A549 (cell line): ENCODE results near the gene S100A4. TPM values are rescaled to one million over a fixed set of nuclear protein-coding genes. Genes with fewer than 3 reads are reported as not detected.

Experiments
- ATAC-seq, 2 experiments: fragments of 200-7000 bp in 1 of 2; fragments of >200 bp in 1 of 2; cut with Nextera tagmentation in 1 of 2; cut with Tn5 transposase in 1 of 2; 3 replicates each; pipeline versions ENCODE4 v1.8.0 to v1.9.1; 2018 to 2020; ENCODE audit warnings: mild to moderate bottlenecking in 1 of 2, moderate library complexity in 1 of 2
- CTCF ChIA-PET: fragments of 300-600 bp; sonication (Branson Sonifier 250); formaldehyde crosslinking; extraction: SDS; loops from one replicate; lab custom pipeline; 2021; ENCODE audit warnings: antibody characterized with exemption, inconsistent platforms; lab: Yijun Ruan, JAX
- POLR2A ChIA-PET: fragments of 350-600 bp; formaldehyde crosslinking; extraction: SDS; loops from one replicate; lab custom pipeline; 2021; ENCODE audit warnings: antibody characterized with exemption, inconsistent platforms; lab: Yijun Ruan, JAX
- DNase-seq, 2 experiments: peaks; one replicate each; pipeline versions ENCODE4 v3.0.0 to v3.0.0-alpha.2; 2011 to 2016; ENCODE audit warnings: low read depth in 1 of 2, low spot score in 1 of 2
- FAIRE-seq: peaks from 2 replicates; lab custom pipeline; 2011; peaks lifted over from hg19 to GRCh38; lab: Jason Lieb, UNC
- H3K27ac ChIP-seq, 2 experiments: fragments of >200 bp; sonication (Bioruptor Twin); formaldehyde crosslinking; 3 replicates each; pipeline ENCODE4 v1.5.1; 2016 to 2017
- H3K4me1 ChIP-seq: fragments of >200 bp; sonication (Bioruptor Twin); formaldehyde crosslinking; 3 replicates; pipeline ENCODE4 v1.6.1; 2016
- H3K4me2 ChIP-seq: fragments of >200 bp; sonication (Bioruptor Twin); formaldehyde crosslinking; 3 replicates; pipeline ENCODE4 v1.6.1; 2016
- H3K4me3 ChIP-seq: fragments of >200 bp; sonication (Bioruptor Twin); formaldehyde crosslinking; 3 replicates; pipeline ENCODE4 v1.5.1; 2016
- H3K9me3 ChIP-seq: fragments of >200 bp; sonication (Bioruptor Twin); formaldehyde crosslinking; 3 replicates; pipeline ENCODE4 v1.6.1; 2016
- ATOH8 ChIP-seq: fragments of 250-450 bp; sonication (Bioruptor Pico); IDR thresholded peaks from 2 replicates; pipeline ENCODE4 v1.5.0; 2020; ENCODE audit warnings: low read depth, mild to moderate bottlenecking, moderate library complexity
- CBX2 ChIP-seq: fragments of 200-600 bp; sonication (generic); IDR thresholded peaks from 2 replicates; pipeline ENCODE4 v1.6.1; 2016; ENCODE audit warnings: low read depth, mild to moderate bottlenecking, borderline replicate concordance
- CBX8 ChIP-seq: fragments of 200-600 bp; sonication (generic); IDR thresholded peaks from 2 replicates; pipeline ENCODE4 v1.6.1; 2016
- CEBPB ChIP-seq, 2 experiments: fragments of >200 bp in 1 of 2; sonication (Bioruptor Twin) in 1 of 2; formaldehyde crosslinking in 1 of 2; IDR thresholded peaks; 2 replicates each; pipeline ENCODE4 v1.6.1; 2012 to 2016
- CTCF ChIP-seq: fragments of >200 bp; sonication (Bioruptor Twin); formaldehyde crosslinking; IDR thresholded peaks from 3 replicates; pipeline ENCODE4 v1.5.1; 2016
- E2F6 ChIP-seq: IDR thresholded peaks from 2 replicates; pipeline ENCODE4 v1.6.1; 2012; ENCODE audit warnings: low read depth, borderline replicate concordance
- EHMT2 ChIP-seq: fragments of 200-600 bp; sonication (generic); IDR thresholded peaks from 2 replicates; pipeline ENCODE4 v1.6.1; 2016; ENCODE audit warnings: antibody characterized with exemption, low read depth, mild to moderate bottlenecking, moderate library complexity
- ELK1 ChIP-seq: fragments of 150-350 bp; IDR thresholded peaks from 2 replicates; pipeline ENCODE4 v1.6.1; 2014; ENCODE audit warnings: low read depth, mild to moderate bottlenecking, low read length
- EP300 ChIP-seq, 2 experiments: fragments of >200 bp; sonication (Bioruptor Twin); formaldehyde crosslinking; IDR thresholded peaks; 2 replicates in 1 of 2; 3 replicates in 1 of 2; pipeline ENCODE4 v1.6.1; 2016 to 2017
- FOXS1 ChIP-seq: fragments of 250-450 bp; sonication (Bioruptor Pico); IDR thresholded peaks from 2 replicates; pipeline ENCODE4 v1.5.0; 2020; ENCODE audit warnings: mild to moderate bottlenecking, moderate library complexity
- JUNB ChIP-seq: fragments of >200 bp; sonication (Bioruptor Twin); formaldehyde crosslinking; IDR thresholded peaks from 2 replicates; pipeline ENCODE4 v1.6.1; 2016
- KDM1A ChIP-seq: fragments of 200-600 bp; sonication (generic); IDR thresholded peaks from 2 replicates; pipeline ENCODE4 v1.6.1; 2016; ENCODE audit warnings: low read depth, mild to moderate bottlenecking
- KDM5A ChIP-seq: fragments of 200-600 bp; sonication (generic); IDR thresholded peaks from 2 replicates; pipeline ENCODE4 v1.6.1; 2016; ENCODE audit warnings: antibody characterized with exemption, mild to moderate bottlenecking
- MAFK ChIP-seq: fragments of 450-650 bp; IDR thresholded peaks from 2 replicates; pipeline ENCODE4 v1.6.1; 2014; ENCODE audit not compliant: partially characterized antibody
- MAX ChIP-seq: IDR thresholded peaks from 2 replicates; pipeline ENCODE4 v1.6.1; 2012
- NPAS2 ChIP-seq: fragments of 250-450 bp; sonication (Bioruptor Pico); IDR thresholded peaks from 2 replicates; pipeline ENCODE4 v1.8.0; 2022; ENCODE audit warnings: mild to moderate bottlenecking, moderate library complexity, borderline replicate concordance
- PBX3 ChIP-seq: IDR thresholded peaks from 2 replicates; pipeline ENCODE4 v1.6.1; 2012
- PHF8 ChIP-seq: fragments of 200-600 bp; sonication (generic); IDR thresholded peaks from 2 replicates; pipeline ENCODE4 v1.6.1; 2016; ENCODE audit warnings: low read depth, mild to moderate bottlenecking, antibody characterized with exemption, moderate library complexity, borderline replicate concordance
- REST ChIP-seq: fragments of 200-600 bp; sonication (generic); IDR thresholded peaks from 2 replicates; pipeline ENCODE4 v1.6.1; 2016; ENCODE audit warnings: antibody characterized with exemption, mild to moderate bottlenecking, moderate library complexity
- RFX5 ChIP-seq: fragments of 450-650 bp; IDR thresholded peaks from 2 replicates; pipeline ENCODE4 v1.7.1; 2014; ENCODE audit warnings: antibody characterized with exemption, mild to moderate bottlenecking, moderate library complexity
- RNF2 ChIP-seq: fragments of 200-600 bp; sonication (generic); IDR thresholded peaks from 2 replicates; pipeline ENCODE4 v1.6.1; 2016; ENCODE audit warnings: low read depth, mild to moderate bottlenecking, antibody characterized with exemption, moderate library complexity, borderline replicate concordance
- USF2 ChIP-seq: fragments of 450-650 bp; IDR thresholded peaks from 2 replicates; pipeline ENCODE4 v1.6.1; 2014; ENCODE audit warnings: antibody characterized with exemption
- ZFP36 ChIP-seq: fragments of 450-650 bp; IDR thresholded peaks from 2 replicates; pipeline ENCODE4 v1.6.1; 2014; ENCODE audit warnings: borderline replicate concordance; ENCODE audit not compliant: partially characterized antibody
- ZNF302 ChIP-seq: fragments of 250-450 bp; sonication (Bioruptor Pico); IDR thresholded peaks from 2 replicates; pipeline ENCODE4 v1.9.0; 2021; ENCODE audit warnings: inconsistent platforms, mild to moderate bottlenecking, moderate library complexity
- ZSCAN20 ChIP-seq: fragments of 250-450 bp; sonication (Bioruptor Pico); IDR thresholded peaks from 2 replicates; pipeline ENCODE4 v1.8.0; 2022; ENCODE audit warnings: mild to moderate bottlenecking, moderate library complexity
- WGBS: methylation state at CpG from one replicate; pipeline ENCODE4 v1.1.6; 2017; ENCODE audit errors: missing lambda C conversion rate; 5-methylcytosine and 5-hydroxymethylcytosine counted together
- polyA plus RNA-seq, 4 experiments: library from polyadenylated mRNA; depleted of rRNA in 3 of 4; stranded (reverse); fragments of >200 nt; fragmentation: RNase III in 1 of 4; extraction: RNeasy Plus Mini Kit Qiagen cat#74134 plus additional on column Dnase treatment in 1 of 4; gene quantifications; 2 replicates in 3 of 4; 3 replicates in 1 of 4; pipeline ENCODE4 v1.2.3, GENCODE V29; 2011 to 2017

The S100A4 gene
- polyA plus RNA-seq, 2 of the 4 experiments (the other 2 are of a cell fraction): 590 to 2,584 TPM

GRCh38 chr1:153592748-153593147 lies 47.1 kb upstream of the S100A4 start:
- Histone ChIP-seq H3K4me3 (no peak overlapping the region), H3K9me3 (no peaks in the 10 kb centered on the region)
- POLR2A ChIA-PET: interaction anchor here (1.5 kb wide), 1 partner anchor 19 kb away, joined by 4 read pairs; no protein-coding TSS in a partner anchor
- 71% methylated on average over 4 of the region's 4 CpGs for whole genome bisulfite sequencing
- no peak for TF ChIP-seq E2F6
- no peak for TF ChIP-seq CBX2
- TF ChIP-seq MAX: no peak
- TF ChIP-seq PBX3: no peak
- no peak for TF ChIP-seq ZSCAN20
- TF ChIP-seq REST: no peak
- TF ChIP-seq KDM5A: no peak
- TF ChIP-seq EP300 (IDR thresholded peaks at IDR 0.05): no peak
- no peak for TF ChIP-seq USF2
- no peak for TF ChIP-seq EHMT2
- TF ChIP-seq, all 56 proteins: peak for 0
- Histone ChIP-seq H3K27ac (no peak overlapping the region), H3K4me1 (peaks cover 8% of the 10 kb centered on the region), H3K4me2 (no peak overlapping the region)
- FAIRE-seq (no peak), ATAC-seq (no peak), DNase-seq (no peak)
- CTCF ChIA-PET: interaction anchor here (0.7 to 4.5 kb wide), 10 partner anchors 8 to 85 kb away, joined by 3 to 21 read pairs (median 6); partner anchors contain the start of genes S100A1 and S100A13

- no peak overlapping the region for H3K27ac ChIP-seq
- 0 out of 3 replicates have a peak, but pooled peaks cover 7% of the 10 kb centered on the region for H3K4me1 ChIP-seq
- ATAC-seq: no peak
- H3K4me2 ChIP-seq: no peak overlapping the region
- ChIA-PET CTCF (interaction anchor here (0.6 to 1.1 kb wide), 3 partner anchors 16 to 1497 kb away, joined by 3 read pairs; no protein-coding TSS in a partner anchor), POLR2A (interaction anchor here (0.5 kb wide), 1 partner anchor 43 kb away, joined by 4 read pairs; no protein-coding TSS in a partner anchor)
- FAIRE-seq: no peak
- DNase-seq: no peak
- H3K9me3 ChIP-seq: no peaks in the 10 kb centered on the region
- TF ChIP-seq MAFK: no peak
- no peak for TF ChIP-seq CEBPB (IDR thresholded peaks at IDR 0.05)
- TF ChIP-seq ZNF302: no peak
- TF ChIP-seq PHF8: no peak
- TF ChIP-seq NPAS2 (CRISPR knock-in tag): no peak
- no peak for TF ChIP-seq ZFP36
- TF ChIP-seq USF2: no peak
- no peak for TF ChIP-seq CTCF
- TF ChIP-seq RNF2: no peak
- TF ChIP-seq CBX8: no peak
- no peak for TF ChIP-seq KDM1A
- no peak for TF ChIP-seq ELK1
- TF ChIP-seq RFX5: no peak
- no peak for TF ChIP-seq ATOH8 (CRISPR knock-in tag)
- TF ChIP-seq FOXS1: no peak
- no peak for TF ChIP-seq CBX2
- no peak for TF ChIP-seq JUNB
- no peak overlapping the region for H3K4me3 ChIP-seq
- 89% methylated on average over 2 of the region's 2 CpGs for WGBS
Measured at GRCh38 chr1:153588482-153588881, 42.9 kb upstream of the S100A4 start.
